Stromal cell of bone marrow (primary cell): ENCODE measurements around the gene NAPG.
"Not testable (repeated sequence)": the region's sequence is repeated elsewhere in the genome, so short reads cannot be mapped to it uniquely, and the experiment has no call there.

Experiments
- DNase-seq: peaks from one replicate; pipeline ENCODE4 v3.0.0-alpha.2; 2012; ENCODE audit warnings: low read depth

NAPG gene

GRCh38 chr18:10585260-10585659 lies 59.4 kb downstream of the NAPG start:
- no peak for DNase-seq

GRCh38 chr18:10588975-10589374 lies 63.1 kb downstream of the NAPG start:
- DNase-seq: no peak

GRCh38 chr18:10590412-10590811 lies 64.6 kb downstream of the NAPG start:
- DNase-seq: no peak

DNA sequence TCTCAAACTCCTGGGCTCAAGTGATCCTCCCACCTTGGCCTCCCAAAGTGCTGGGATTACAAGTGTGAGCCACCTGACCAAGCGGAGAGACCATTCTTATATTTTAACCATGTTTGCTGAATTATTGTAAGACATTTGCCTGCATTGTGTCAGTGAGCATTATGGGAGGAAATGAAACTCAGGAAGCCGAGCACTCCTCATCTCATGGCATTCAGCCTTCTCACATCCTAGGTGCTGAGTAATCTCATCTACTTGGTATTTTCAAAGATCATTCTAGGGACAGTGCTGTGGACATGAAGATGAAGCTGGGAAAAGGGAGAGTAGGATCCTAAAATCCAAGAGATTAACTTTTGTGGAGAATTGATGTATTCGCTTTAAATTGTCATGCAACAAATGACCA lies 66.1 kb downstream of the NAPG start:
- DNase-seq: no peak

DNA sequence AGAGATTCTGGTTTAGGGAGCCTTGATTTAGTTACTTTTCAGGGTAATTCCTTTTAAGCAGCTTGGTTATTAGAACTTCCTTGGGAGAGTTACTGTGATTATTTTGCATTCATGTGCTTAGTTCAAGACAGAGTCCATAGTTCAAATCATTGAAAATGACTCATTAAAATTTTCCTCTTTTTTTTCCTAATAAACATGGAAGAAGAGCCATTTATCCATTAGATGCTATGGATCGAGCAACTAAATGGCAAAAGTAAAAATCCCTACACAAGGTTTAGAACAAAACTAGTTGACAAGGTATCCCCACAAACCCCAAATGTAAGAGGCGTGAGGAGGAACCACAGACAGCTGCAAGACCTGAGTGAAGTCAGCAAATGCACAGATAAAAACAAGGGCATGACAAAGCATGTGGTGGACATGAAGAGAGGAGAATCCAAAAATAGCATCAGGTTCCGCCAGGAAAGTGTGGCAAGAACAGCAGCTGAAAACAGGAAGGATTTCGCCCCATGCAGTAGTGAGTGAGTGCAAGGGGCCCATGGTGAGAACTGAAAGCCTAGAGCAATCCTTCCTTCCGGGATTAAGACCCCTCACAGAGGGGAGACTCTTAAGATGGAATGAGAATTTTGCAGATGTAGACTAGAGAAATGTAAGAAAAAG lies 67.7 kb downstream of the NAPG start:
- DNase-seq: not testable (repeated sequence)

DNA sequence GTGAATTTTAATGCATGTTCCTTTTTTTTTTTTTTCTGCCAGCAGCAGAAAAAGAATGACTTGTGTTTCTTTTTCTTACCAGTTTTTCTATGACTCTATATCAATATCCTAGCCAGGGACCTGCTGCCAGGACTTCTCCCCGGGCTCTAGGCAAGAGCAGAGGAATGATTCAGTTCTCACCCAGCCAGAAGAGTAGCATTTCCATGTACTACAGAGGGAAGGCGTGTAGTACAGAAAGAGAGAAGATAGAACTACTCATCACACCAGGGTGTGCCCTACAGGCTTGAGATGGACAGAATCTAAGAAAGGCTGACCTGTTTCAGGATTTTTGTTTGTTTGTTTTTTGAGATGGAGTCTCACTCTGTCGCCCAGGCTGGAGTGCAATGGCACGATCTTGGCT lies 70.1 kb downstream of the NAPG start:
- DNase-seq: not testable (repeated sequence)

DNA sequence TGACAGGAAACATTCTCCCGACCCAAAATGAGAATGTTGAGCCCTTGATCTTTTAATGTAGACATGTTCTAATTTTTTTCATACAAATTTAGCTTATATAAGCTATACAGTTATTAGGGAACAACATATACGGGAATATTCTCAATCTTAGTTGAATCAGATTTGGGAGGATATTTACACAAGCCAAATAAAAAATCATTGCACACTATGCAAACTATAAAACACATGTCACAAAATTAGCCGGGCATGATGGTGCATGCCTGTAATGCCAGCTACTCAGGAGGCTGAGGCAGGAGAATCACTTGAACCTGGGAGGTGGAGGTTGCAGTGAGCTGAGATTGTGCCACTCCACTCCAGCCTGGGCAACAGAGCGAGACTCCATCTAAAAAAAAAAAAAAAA lies 71.9 kb downstream of the NAPG start:
- DNase-seq: not testable (repeated sequence)

DNA sequence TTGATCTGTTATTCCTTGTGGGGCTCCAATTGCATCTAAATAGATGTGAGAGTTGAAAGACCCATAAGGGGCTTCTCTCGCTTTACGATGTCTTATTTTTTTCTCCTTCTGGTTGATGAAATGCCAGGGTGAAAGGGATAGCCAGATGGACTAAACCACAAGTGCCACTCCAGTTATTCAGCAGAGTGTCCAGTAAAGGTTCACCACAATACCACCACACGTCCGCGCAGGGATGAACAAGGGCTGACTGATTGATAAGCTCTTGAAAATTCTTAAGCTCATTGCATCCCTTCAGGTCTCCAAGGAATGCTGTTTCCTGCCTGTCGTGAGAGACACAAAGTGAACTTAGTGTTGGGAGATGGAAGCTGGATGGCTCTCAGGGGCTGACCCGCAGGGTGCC lies 74.9 kb downstream of the NAPG start:
- not testable (repeated sequence) for DNase-seq
